ENCODE data around the gene ARNT2.

The ARNT2 gene

GRCh38 chr15:80531388-80531787, 127.2 kb downstream of the ARNT2 start:
- 96% methylated on average over 3 of the region's 3 CpGs for WGBS (ENCODE audit: insufficient coverage)
- no peaks in the 10 kb centered on the region for H3K36me3 ChIP-seq (ENCODE audit: control insufficient read depth in 4 of 4, insufficient read depth in 4 of 4, low read length in 3 of 4)
- H3K27me3 ChIP-seq (replicated peaks in 2 of 5; ENCODE audit: control insufficient read depth in 4 of 5, insufficient read depth in 5 of 5, low read length in 4 of 5), result peaks cover 0 to 6% (median 0%) of the 10 kb centered on the region in 5 experiments
- H3K27ac ChIP-seq (ENCODE audit: insufficient read depth in 1 of 2, low read depth in 1 of 2, low read length in 2 of 2, poor library complexity in 1 of 2, severe bottlenecking in 2 of 2), result no peak overlapping the region
- H3K4me3 ChIP-seq (ENCODE audit: control insufficient read depth in 1 of 7, extremely low read depth in 1 of 7, insufficient read depth in 4 of 7, low read depth in 2 of 7, low read length in 6 of 7), result no peak overlapping the region
- DNase-seq, result no peak
- POLR2A ChIA-PET, result no interaction called here
- H3K9me3 ChIP-seq (ENCODE audit: control extremely low read depth in 1 of 5, control insufficient read depth in 4 of 5, insufficient read depth in 2 of 5, low read depth in 1 of 5, low read length in 4 of 5), result peaks cover 0 to 4% (median 2%) of the 10 kb centered on the region in 5 experiments
- CTCF ChIA-PET, result interaction anchor here (0.8 to 1.0 kb wide), 2 partner anchors 11 to 31 kb away, joined by 3 read pairs; no protein-coding TSS in a partner anchor
- H3K4me1 ChIP-seq (ENCODE audit: control extremely low read depth in 1 of 4, control insufficient read depth in 4 of 4, insufficient read depth in 4 of 4, low read length in 3 of 4), result no peaks in the 10 kb centered on the region

GRCh38 chr15:80531796-80532195, 127.6 kb downstream of the ARNT2 start:
- H3K27ac ChIP-seq (ENCODE audit: insufficient read depth in 1 of 2, low read depth in 1 of 2, low read length in 2 of 2, poor library complexity in 1 of 2, severe bottlenecking in 2 of 2), result no peak overlapping the region

GRCh38 chr15:80533790-80534333, 129.7 kb downstream of the ARNT2 start:
- CTCF ChIA-PET, result interaction anchor here (0.8 kb wide), 1 partner anchor 31 kb away, joined by 4 read pairs; no protein-coding TSS in a partner anchor
- no peaks in the 10 kb centered on the region for H3K4me1 ChIP-seq (ENCODE audit: control extremely low read depth in 1 of 4, control insufficient read depth in 4 of 4, insufficient read depth in 4 of 4, low read length in 3 of 4)
- no peak overlapping the region for H3K4me3 ChIP-seq (ENCODE audit: control insufficient read depth in 1 of 7, extremely low read depth in 1 of 7, insufficient read depth in 4 of 7, low read depth in 2 of 7, low read length in 6 of 7)
- no peak overlapping the region for H3K27ac ChIP-seq (ENCODE audit: insufficient read depth in 1 of 2, low read depth in 1 of 2, low read length in 2 of 2, poor library complexity in 1 of 2, severe bottlenecking in 2 of 2)
- WGBS (ENCODE audit: insufficient coverage), result 100% methylated on average over 1 of the region's 4 CpGs
- POLR2A ChIA-PET, result no interaction called here
- peaks cover 0 to 4% (median 0%) of the 10 kb centered on the region in 5 experiments for H3K27me3 ChIP-seq (replicated peaks in 2 of 5; ENCODE audit: control insufficient read depth in 4 of 5, insufficient read depth in 5 of 5, low read length in 4 of 5)
- no peak for DNase-seq
- no peaks in the 10 kb centered on the region for H3K36me3 ChIP-seq (ENCODE audit: control insufficient read depth in 4 of 4, insufficient read depth in 4 of 4, low read length in 3 of 4)
- H3K9me3 ChIP-seq (ENCODE audit: control extremely low read depth in 1 of 5, control insufficient read depth in 4 of 5, insufficient read depth in 2 of 5, low read depth in 1 of 5, low read length in 4 of 5), result peaks cover 0 to 4% (median 2%) of the 10 kb centered on the region in 5 experiments

More at GRCh38 chr15:80531796-80532195, 127.6 kb downstream of the ARNT2 start:
- H3K27me3 ChIP-seq (replicated peaks in 2 of 5; ENCODE audit: control insufficient read depth in 4 of 5, insufficient read depth in 5 of 5, low read length in 4 of 5), result peaks cover 0 to 6% (median 0%) of the 10 kb centered on the region in 5 experiments
- no peaks in the 10 kb centered on the region for H3K4me1 ChIP-seq (ENCODE audit: control extremely low read depth in 1 of 4, control insufficient read depth in 4 of 4, insufficient read depth in 4 of 4, low read length in 3 of 4)
- no peak overlapping the region for H3K4me3 ChIP-seq (ENCODE audit: control insufficient read depth in 1 of 7, extremely low read depth in 1 of 7, insufficient read depth in 4 of 7, low read depth in 2 of 7, low read length in 6 of 7)
- ChIA-PET POLR2A (no interaction called here), CTCF (interaction anchor here (0.8 to 1.0 kb wide), 2 partner anchors 11 to 31 kb away, joined by 3 read pairs; no protein-coding TSS in a partner anchor)
- WGBS (ENCODE audit: insufficient coverage), result 75% methylated on average over 7 of the region's 7 CpGs
- DNase-seq, result peak; percentile 2 to 42 (median 18)
- H3K9me3 ChIP-seq (ENCODE audit: control extremely low read depth in 1 of 5, control insufficient read depth in 4 of 5, insufficient read depth in 2 of 5, low read depth in 1 of 5, low read length in 4 of 5), result peaks cover 0 to 4% (median 2%) of the 10 kb centered on the region in 5 experiments
- no peaks in the 10 kb centered on the region for H3K36me3 ChIP-seq (ENCODE audit: control insufficient read depth in 4 of 4, insufficient read depth in 4 of 4, low read length in 3 of 4)

GRCh38 chr15:80536231-80536630, 132.0 kb downstream of the ARNT2 start:
- Histone ChIP-seq H3K4me3 (ENCODE audit: control insufficient read depth in 1 of 7, extremely low read depth in 1 of 7, insufficient read depth in 4 of 7, low read depth in 2 of 7, low read length in 6 of 7) (no peak overlapping the region), H3K9me3 (ENCODE audit: control extremely low read depth in 1 of 5, control insufficient read depth in 4 of 5, insufficient read depth in 2 of 5, low read depth in 1 of 5, low read length in 4 of 5) (peaks cover 0 to 6% (median 3%) of the 10 kb centered on the region in 5 experiments), H3K27ac (ENCODE audit: insufficient read depth in 1 of 2, low read depth in 1 of 2, low read length in 2 of 2, poor library complexity in 1 of 2, severe bottlenecking in 2 of 2) (no peak overlapping the region), H3K36me3 (ENCODE audit: control insufficient read depth in 4 of 4, insufficient read depth in 4 of 4, low read length in 3 of 4) (no peaks in the 10 kb centered on the region), H3K4me1 (ENCODE audit: control extremely low read depth in 1 of 4, control insufficient read depth in 4 of 4, insufficient read depth in 4 of 4, low read length in 3 of 4) (no peaks in the 10 kb centered on the region), H3K27me3 (replicated peaks in 2 of 5; ENCODE audit: control insufficient read depth in 4 of 5, insufficient read depth in 5 of 5, low read length in 4 of 5) (peaks cover 0 to 4% (median 0%) of the 10 kb centered on the region in 5 experiments)
- POLR2A ChIA-PET, result no interaction called here
- 89% methylated on average over 5 of the region's 5 CpGs for WGBS (ENCODE audit: insufficient coverage)
- CTCF ChIA-PET, result no interaction called here
- no peak for DNase-seq

GRCh38 chr15:80536716-80537115, 132.5 kb downstream of the ARNT2 start:
- Histone ChIP-seq H3K4me3 (ENCODE audit: control insufficient read depth in 1 of 7, extremely low read depth in 1 of 7, insufficient read depth in 4 of 7, low read depth in 2 of 7, low read length in 6 of 7) (no peak overlapping the region), H3K36me3 (ENCODE audit: control insufficient read depth in 4 of 4, insufficient read depth in 4 of 4, low read length in 3 of 4) (no peaks in the 10 kb centered on the region), H3K27me3 (replicated peaks in 2 of 5; ENCODE audit: control insufficient read depth in 4 of 5, insufficient read depth in 5 of 5, low read length in 4 of 5) (peaks cover 0 to 4% (median 0%) of the 10 kb centered on the region in 5 experiments), H3K9me3 (ENCODE audit: control extremely low read depth in 1 of 5, control insufficient read depth in 4 of 5, insufficient read depth in 2 of 5, low read depth in 1 of 5, low read length in 4 of 5) (peaks cover 0 to 6% (median 3%) of the 10 kb centered on the region in 5 experiments), H3K27ac (ENCODE audit: insufficient read depth in 1 of 2, low read depth in 1 of 2, low read length in 2 of 2, poor library complexity in 1 of 2, severe bottlenecking in 2 of 2) (no peak overlapping the region), H3K4me1 (ENCODE audit: control extremely low read depth in 1 of 4, control insufficient read depth in 4 of 4, insufficient read depth in 4 of 4, low read length in 3 of 4) (no peaks in the 10 kb centered on the region)
- POLR2A ChIA-PET, result no interaction called here
- WGBS (ENCODE audit: insufficient coverage), result 100% methylated on average over 2 of the region's 2 CpGs
- CTCF ChIA-PET, result no interaction called here
- no peak for DNase-seq

- peaks cover 0 to 6% (median under 1%) of the 10 kb centered on the region in 4 experiments for H3K4me1 ChIP-seq (ENCODE audit: control extremely low read depth in 1 of 4, control insufficient read depth in 4 of 4, insufficient read depth in 4 of 4, low read length in 3 of 4)
- POLR2A ChIA-PET, result no interaction called here
- peaks cover 0 to 3% (median 0%) of the 10 kb centered on the region in 5 experiments for H3K27me3 ChIP-seq (replicated peaks in 2 of 5; ENCODE audit: control insufficient read depth in 4 of 5, insufficient read depth in 5 of 5, low read length in 4 of 5)
- CTCF ChIA-PET, result no interaction called here
- no peak overlapping the region for H3K27ac ChIP-seq (ENCODE audit: insufficient read depth in 1 of 2, low read depth in 1 of 2, low read length in 2 of 2, poor library complexity in 1 of 2, severe bottlenecking in 2 of 2)
- no peaks in the 10 kb centered on the region for H3K36me3 ChIP-seq (ENCODE audit: control insufficient read depth in 4 of 4, insufficient read depth in 4 of 4, low read length in 3 of 4)
- H3K4me3 ChIP-seq (ENCODE audit: control insufficient read depth in 1 of 7, extremely low read depth in 1 of 7, insufficient read depth in 4 of 7, low read depth in 2 of 7, low read length in 6 of 7), result no peak overlapping the region
- DNase-seq, result no peak
- H3K9me3 ChIP-seq (ENCODE audit: control extremely low read depth in 1 of 5, control insufficient read depth in 4 of 5, insufficient read depth in 2 of 5, low read depth in 1 of 5, low read length in 4 of 5), result peaks cover 0 to 10% (median 5%) of the 10 kb centered on the region in 5 experiments
Observed at GRCh38 chr15:80545078-80545477, 140.9 kb downstream of the ARNT2 start.

GRCh38 chr15:80547264-80547663, 143.1 kb downstream of the ARNT2 start:
- no peak overlapping the region for H3K27ac ChIP-seq (ENCODE audit: insufficient read depth in 1 of 2, low read depth in 1 of 2, low read length in 2 of 2, poor library complexity in 1 of 2, severe bottlenecking in 2 of 2)
- ChIA-PET CTCF (no interaction called here), POLR2A (no interaction called here)
- no peak overlapping the region for H3K4me3 ChIP-seq (ENCODE audit: control insufficient read depth in 1 of 7, extremely low read depth in 1 of 7, insufficient read depth in 4 of 7, low read depth in 2 of 7, low read length in 6 of 7)
- H3K36me3 ChIP-seq (ENCODE audit: control insufficient read depth in 4 of 4, insufficient read depth in 4 of 4, low read length in 3 of 4), result no peaks in the 10 kb centered on the region
- H3K9me3 ChIP-seq (ENCODE audit: control extremely low read depth in 1 of 5, control insufficient read depth in 4 of 5, insufficient read depth in 2 of 5, low read depth in 1 of 5, low read length in 4 of 5), result peaks cover 0 to 10% (median 2%) of the 10 kb centered on the region in 5 experiments
- DNase-seq, result no peak
- peaks cover 0 to 19% (median 5%) of the 10 kb centered on the region in 4 experiments for H3K4me1 ChIP-seq (ENCODE audit: control extremely low read depth in 1 of 4, control insufficient read depth in 4 of 4, insufficient read depth in 4 of 4, low read length in 3 of 4)
- H3K27me3 ChIP-seq (replicated peaks in 2 of 5; ENCODE audit: control insufficient read depth in 4 of 5, insufficient read depth in 5 of 5, low read length in 4 of 5), result peaks cover 0 to 3% (median 0%) of the 10 kb centered on the region in 5 experiments
- WGBS (ENCODE audit: insufficient coverage), result 84% methylated on average over 2 of the region's 2 CpGs
